GM18951 (cell line): ENCODE measurements around the gene SPRR3.

Source experiments
- POLR2A ChIP-seq: IDR thresholded peaks from 4 replicates; pipeline ENCODE4 v1.6.1; 2011; ENCODE audit warnings: mild to moderate bottlenecking; ENCODE audit not compliant: insufficient read length, insufficient read depth; ENCODE audit errors: extremely low read depth
- in situ Hi-C: fragments of 300-500 bp; cut with MboI; formaldehyde crosslinking; loops from one replicate; pipeline ENCODE4 v1.12.0; 2022; ENCODE audit warnings: low sequenced_read_pairs, mixed read lengths, inconsistent platforms; ENCODE audit not compliant: unreplicated experiment

Gene SPRR3

GRCh38 chr1:152969036-152969435, 32.5 kb upstream of the SPRR3 start:
- in situ Hi-C loops = no loop called here

GRCh38 chr1:152970495-152970894, 31.1 kb upstream of the SPRR3 start, which contains the start of gene SPRR4:
Gene SPRR4 (plus strand): TSS chr1:152970648. CDS start chr1:152971891, 1,243 bp downstream.
- in situ Hi-C loops = no loop called here

More at GRCh38 chr1:152969036-152969435, 32.5 kb upstream of the SPRR3 start:
- TF ChIP-seq POLR2A = no peak

DNA sequence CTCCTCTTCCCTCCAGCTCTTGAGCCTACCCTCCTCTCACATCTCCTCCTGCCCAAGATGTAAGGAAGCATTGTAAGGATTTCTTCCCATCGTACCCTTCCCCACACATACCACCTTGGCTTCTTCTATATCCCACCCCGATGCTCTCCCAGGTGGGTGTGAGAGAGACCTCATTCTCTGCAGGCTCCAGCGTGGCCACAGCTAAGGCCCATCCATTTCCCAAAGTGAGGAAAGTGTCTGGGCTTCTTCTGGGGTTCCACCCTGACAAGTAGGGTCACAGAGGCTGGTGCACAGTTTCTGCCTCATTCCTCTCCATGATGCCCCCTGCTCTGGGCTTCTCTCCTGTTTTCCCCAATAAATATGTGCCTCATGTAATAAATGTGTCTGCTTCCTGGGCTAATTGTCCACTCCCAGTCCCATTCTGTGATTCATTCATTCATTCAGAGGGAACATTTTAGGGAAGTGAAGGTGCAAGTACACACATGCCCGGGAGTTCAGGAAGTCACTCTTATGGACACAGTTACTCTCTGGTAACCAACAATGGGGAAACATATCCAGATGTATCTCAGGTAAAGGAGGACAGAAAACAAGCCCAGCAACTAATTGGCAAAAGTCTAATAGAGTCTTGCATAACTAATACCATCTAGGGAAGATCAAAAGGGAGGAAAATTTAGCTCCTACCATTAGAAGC, 29.2 kb upstream of the SPRR3 start:
- in situ Hi-C loops = no loop called here
- no peak for TF ChIP-seq POLR2A

More at GRCh38 chr1:152970495-152970894, 31.1 kb upstream of the SPRR3 start, which contains the start of gene SPRR4:
- no peak for TF ChIP-seq POLR2A

DNA sequence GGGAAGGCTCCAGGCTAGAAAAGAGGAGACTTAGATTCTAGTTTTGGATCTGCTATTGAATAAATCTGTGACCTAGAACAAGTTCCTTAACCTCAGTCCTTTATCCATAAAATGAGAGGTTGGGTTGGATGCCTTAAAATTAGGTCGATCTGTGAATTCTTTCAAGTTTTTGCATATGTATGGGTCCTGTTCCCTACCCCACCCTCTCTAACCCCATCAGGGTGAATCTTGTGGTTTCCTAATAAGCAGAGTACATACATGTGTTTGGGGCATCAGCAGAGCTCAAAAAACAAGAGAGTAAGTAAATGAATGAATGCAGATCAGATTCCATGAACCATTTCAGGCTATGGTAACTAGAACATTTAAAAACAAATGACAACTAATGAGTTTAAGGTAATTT, 24.9 kb upstream of the SPRR3 start:
- in situ Hi-C loops = no loop called here
- no peak for TF ChIP-seq POLR2A

DNA sequence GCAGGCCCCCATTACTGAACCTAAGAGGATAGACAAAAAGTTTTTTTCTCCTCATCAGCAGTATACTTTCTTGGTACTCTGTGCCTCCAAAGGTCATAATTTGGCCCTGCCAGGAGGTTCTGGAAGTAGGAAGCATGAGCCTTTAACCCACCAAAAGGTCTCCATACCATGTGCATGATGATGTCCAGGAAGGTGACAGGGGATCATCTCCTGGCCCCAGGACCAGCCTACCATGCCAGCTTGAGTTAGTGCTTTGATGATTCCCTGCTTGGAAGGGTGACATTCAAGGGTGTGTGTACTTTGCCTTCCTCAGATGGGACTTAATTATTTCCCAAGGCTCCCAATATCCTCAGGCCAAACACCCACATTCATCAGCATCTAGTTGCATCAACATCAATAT, 23.9 kb upstream of the SPRR3 start:
- in situ Hi-C loops = no loop called here
- TF ChIP-seq POLR2A = no peak

DNA sequence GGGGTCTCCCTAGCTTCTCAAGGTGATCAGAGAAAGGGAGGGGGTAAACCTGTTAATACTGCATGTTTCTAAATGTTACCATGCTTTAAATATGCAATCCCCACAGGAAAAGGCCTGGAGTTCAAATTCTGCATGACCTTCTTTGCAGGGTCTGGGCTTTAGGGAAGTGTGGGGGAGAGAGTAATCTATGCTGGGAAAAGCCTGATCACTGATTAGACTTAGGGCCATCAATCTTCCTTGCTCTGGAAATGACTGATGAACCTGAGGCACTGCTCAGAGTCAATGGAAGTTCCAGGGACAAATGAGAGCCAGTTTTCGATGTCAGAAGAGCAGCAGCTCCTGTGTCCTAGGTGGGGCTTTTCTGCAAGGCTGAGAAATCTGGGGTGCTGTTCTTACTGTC, 20.9 kb upstream of the SPRR3 start:
- no peak for TF ChIP-seq POLR2A
- in situ Hi-C loops = no loop called here

- in situ Hi-C loops = no loop called here
- TF ChIP-seq POLR2A = no peak
Observed at GRCh38 chr1:152981146-152981871, 20.2 kb upstream of the SPRR3 start.

DNA sequence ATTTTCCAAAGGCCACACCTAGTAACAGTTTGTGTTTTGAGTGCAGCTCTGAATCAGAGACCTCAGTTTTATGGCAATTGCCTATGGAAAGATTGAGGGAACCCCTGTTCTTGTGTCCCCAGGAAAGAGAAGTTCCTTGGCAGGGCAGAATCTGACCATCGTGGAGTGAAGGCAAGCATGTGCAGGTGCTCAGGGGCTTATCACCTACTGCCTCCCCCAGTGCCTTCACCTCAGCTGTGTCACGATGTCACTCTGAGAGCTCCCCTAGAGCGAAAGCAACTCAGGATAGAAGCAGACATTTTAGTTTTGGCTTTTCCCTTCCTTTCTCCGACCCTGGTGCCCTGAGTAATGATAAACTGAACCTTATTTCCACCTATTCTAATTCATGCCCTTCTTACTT, 19.5 kb upstream of the SPRR3 start:
- in situ Hi-C loops = no loop called here

DNA sequence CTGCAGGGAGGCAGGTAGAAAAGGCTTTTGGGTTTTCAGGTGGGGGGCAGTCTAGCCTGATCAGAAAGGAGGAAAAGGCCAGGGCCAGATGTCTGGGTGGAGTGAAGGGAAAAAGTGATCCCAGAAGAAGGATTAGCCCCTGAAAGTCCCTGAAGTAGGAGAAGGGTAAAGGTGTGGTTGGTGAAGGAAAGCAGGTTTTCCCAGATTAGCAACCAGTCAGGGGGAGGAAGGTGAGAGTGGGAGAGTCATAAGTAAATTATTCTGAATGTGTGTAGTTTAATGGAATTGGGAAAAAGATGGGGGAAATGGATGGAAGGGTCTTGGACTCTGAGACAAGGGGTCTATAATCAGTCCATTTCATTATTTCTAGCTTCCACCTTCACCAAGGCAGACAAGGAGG, 18.3 kb upstream of the SPRR3 start:
- no peak for TF ChIP-seq POLR2A

More for the DNA sequence above, 19.5 kb upstream of the SPRR3 start:
- TF ChIP-seq POLR2A = no peak

GRCh38 chr1:152983743-152984142, 17.8 kb upstream of the SPRR3 start, which contains the start of gene SPRR1A:
Gene SPRR1A (plus strand): TSS chr1:152984081. CDS start chr1:152985231, 1,150 bp downstream.
- in situ Hi-C loops = no loop called here
- TF ChIP-seq POLR2A = no peak

More for the DNA sequence above, 18.3 kb upstream of the SPRR3 start:
- in situ Hi-C loops = no loop called here

DNA sequence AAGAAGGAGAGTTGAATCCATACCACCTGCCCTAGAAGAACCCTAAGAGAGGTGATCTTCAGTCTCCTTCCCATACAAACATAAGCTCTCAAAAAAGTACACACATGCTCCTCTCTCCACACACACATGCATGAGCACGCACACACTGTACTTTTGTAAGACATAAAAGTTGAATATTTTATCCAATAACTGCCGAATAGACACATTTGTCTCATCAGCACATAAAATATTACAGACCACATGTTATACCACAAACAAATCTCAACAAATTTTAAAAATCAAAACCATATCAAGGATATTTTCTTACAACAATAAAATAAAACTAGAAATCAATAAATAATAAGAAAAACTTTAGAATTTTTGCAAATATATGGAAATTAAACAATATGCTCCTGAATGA, 15.0 kb upstream of the SPRR3 start:
- in situ Hi-C loops = no loop called here
- TF ChIP-seq POLR2A = no peak

GRCh38 chr1:152993186-152993585, 8.4 kb upstream of the SPRR3 start:
- in situ Hi-C loops = no loop called here
- no peak for TF ChIP-seq POLR2A

DNA sequence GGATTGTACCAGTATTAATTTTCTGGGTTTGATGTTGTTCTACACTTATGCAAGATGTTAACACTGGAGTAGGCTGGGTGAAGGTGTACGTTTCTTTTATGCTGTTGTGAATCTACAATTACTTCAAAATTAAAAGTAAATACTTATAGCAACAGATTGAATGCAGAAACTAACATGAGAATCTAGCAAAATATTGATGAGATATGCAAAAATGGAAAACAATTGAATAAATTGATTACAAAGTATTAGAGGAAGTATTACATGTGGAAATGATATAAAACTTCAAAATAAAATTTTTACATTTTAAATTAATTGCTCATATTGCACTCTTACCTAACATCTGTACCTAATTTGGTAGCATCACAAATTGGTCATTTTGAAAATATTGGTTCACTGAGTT, 5.7 kb upstream of the SPRR3 start:
- TF ChIP-seq POLR2A = no peak
- in situ Hi-C loops = no loop called here

- TF ChIP-seq POLR2A = no peak
- in situ Hi-C loops = no loop called here
Observed at GRCh38 chr1:152996633-152997400, 4.7 kb upstream of the SPRR3 start.

DNA sequence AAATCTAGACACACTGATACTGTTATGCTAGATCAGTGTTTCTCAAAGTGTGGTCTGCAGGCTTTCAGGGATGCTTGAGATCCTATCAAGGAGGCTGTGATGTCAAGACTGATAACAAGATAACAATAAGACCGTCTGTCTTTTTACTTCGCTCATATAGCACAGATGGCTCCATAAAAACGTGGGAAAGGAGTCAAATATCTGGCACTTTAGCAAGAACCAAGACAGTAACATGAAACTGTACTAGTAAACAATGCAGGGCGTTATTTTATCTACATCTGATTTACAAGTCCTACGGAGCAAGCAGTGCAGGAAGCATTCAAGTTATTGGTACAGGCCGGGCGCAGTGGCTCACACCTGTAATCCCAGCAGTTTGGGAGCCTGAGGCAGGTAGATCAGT, 3.6 kb upstream of the SPRR3 start:
- TF ChIP-seq POLR2A = no peak
- in situ Hi-C loops = no loop called here
